Naive thymus-derived CD8-positive, alpha-beta T cell (primary cell): ENCODE measurements around the gene MS4A15. TPM values are rescaled to one million over a fixed set of nuclear protein-coding genes. Genes with fewer than 3 reads are reported as not detected.

Experiments used
- ATAC-seq, 2 donors: fragments of 150-1000 bp; cut with Tn5 transposase in 1 of 2; sonication (Bioruptor Pico), chemical (Tn5 transposase) in 1 of 2; 1 replicate in 1 of 2; 2 replicates in 1 of 2; pipeline ENCODE4 v1.10.0; 2021; ENCODE audit warnings: mild to moderate bottlenecking in 2 of 2, moderate library complexity in 2 of 2
- POLR2A ChIA-PET: fragments of 350-600 bp; sonication (Branson Sonifier 250); formaldehyde crosslinking; loops from one replicate; lab custom pipeline; 2021; ENCODE audit warnings: antibody characterized with exemption; lab: Charles Lee
- DNase-seq, 10 donors: peaks; one replicate each; pipeline versions ENCODE4 v3.0.0 to v3.0.0-alpha.2; 2020 to 2022
- H3K27ac Mint-ChIP-seq, 10 donors: one replicate each; pipeline ENCODE4 v1.8.0; 2020 to 2022; ENCODE audit warnings: mild to moderate bottlenecking in 10 of 10, mixed read lengths in 10 of 10, moderate library complexity in 4 of 10, inconsistent platforms in 1 of 10
- H3K27me3 Mint-ChIP-seq, 5 donors: one replicate each; pipeline ENCODE4 v1.8.0; 2021 to 2022; ENCODE audit warnings: mixed read lengths in 5 of 5
- H3K36me3 Mint-ChIP-seq, 3 donors: one replicate each; pipeline ENCODE4 v1.8.0; 2020 to 2022; ENCODE audit warnings: mixed read lengths in 3 of 3, mild to moderate bottlenecking in 2 of 3, inconsistent platforms in 1 of 3
- H3K4me1 Mint-ChIP-seq, 4 donors: one replicate each; pipeline ENCODE4 v1.8.0; 2021 to 2022; ENCODE audit warnings: mixed read lengths in 4 of 4
- H3K4me3 Mint-ChIP-seq, 10 donors: one replicate each; pipeline ENCODE4 v1.8.0; 2020 to 2022; ENCODE audit warnings: mild to moderate bottlenecking in 10 of 10, mixed read lengths in 10 of 10, moderate library complexity in 6 of 10, inconsistent platforms in 1 of 10
- H3K9me3 Mint-ChIP-seq, 9 donors: one replicate each; pipeline ENCODE4 v1.8.0; 2020 to 2022; ENCODE audit warnings: mixed read lengths in 9 of 9, mild to moderate bottlenecking in 3 of 9, inconsistent platforms in 1 of 9, moderate library complexity in 1 of 9
- polyA plus RNA-seq, 3 donors: library from polyadenylated mRNA; unstranded; fragments of 300-500 nt; fragmentation: Illumina TruSeq; gene quantifications; one replicate each; pipeline ENCODE4 v1.2.3, GENCODE V29; 2021
- total RNA-seq, 8 experiments: library from RNA in 2 of 8; stranded (reverse) in 2 of 8; gene quantifications; one replicate each; pipeline ENCODE4 v1.2.3 and lab custom pipeline; 2021 to 2026

Gene MS4A15
- total and polyA plus RNA-seq, 5 experiments from 2014 or later = not detected

- Mint-ChIP-seq H3K27ac (no peak overlapping the region), H3K4me1 (no peaks in the 10 kb centered on the region), H3K36me3 (no peaks in the 10 kb centered on the region), H3K27me3 (peaks cover 11 to 33% (median 22%) of the 10 kb centered on the region in 5 donors), H3K9me3 (no peaks in the 10 kb centered on the region), H3K4me3 (no peak overlapping the region)
- ATAC-seq (no peak), DNase-seq (no peak)
- POLR2A ChIA-PET = no interaction called here
These were observed 22.4 kb upstream of the MS4A15 start for GRCh38 chr11:60734279-60734678.

GRCh38 chr11:60739114-60739513 lies 17.6 kb upstream of the MS4A15 start:
- no peak overlapping the region for H3K27ac Mint-ChIP-seq
- no peak for DNase-seq
- no peak for ATAC-seq
- peaks cover 0 to 3% (median 0%) of the 10 kb centered on the region in 9 donors for H3K9me3 Mint-ChIP-seq
- H3K4me1 Mint-ChIP-seq = no peaks in the 10 kb centered on the region
- H3K4me3 Mint-ChIP-seq = no peak overlapping the region
- peaks cover 9 to 20% (median 18%) of the 10 kb centered on the region in 5 donors for H3K27me3 Mint-ChIP-seq
- POLR2A ChIA-PET = no interaction called here
- H3K36me3 Mint-ChIP-seq = no peaks in the 10 kb centered on the region

DNA sequence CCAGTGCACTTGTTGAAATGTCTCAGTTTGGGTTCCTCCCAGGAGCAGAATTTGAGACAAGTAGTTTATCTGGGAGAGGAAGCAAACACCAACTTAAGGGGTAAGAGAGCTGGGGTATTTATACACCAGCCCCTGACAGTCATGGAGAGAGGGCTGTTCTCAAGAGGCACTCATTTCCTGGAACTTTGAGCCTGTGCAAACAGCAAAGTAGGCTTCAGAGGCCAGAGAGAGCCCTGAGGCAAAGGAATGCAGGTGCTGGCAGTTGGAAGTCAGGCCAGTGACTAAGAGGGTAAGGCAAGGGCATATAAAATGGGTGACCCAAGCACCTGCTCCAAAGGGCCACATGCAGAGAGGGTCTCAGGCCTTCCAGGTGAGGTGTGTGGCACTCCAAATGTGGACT lies 16.1 kb upstream of the MS4A15 start:
- DNase-seq = no peak
- H3K4me3 Mint-ChIP-seq = no peak overlapping the region
- peaks cover 0 to 5% (median 0%) of the 10 kb centered on the region in 9 donors for H3K9me3 Mint-ChIP-seq
- no peaks in the 10 kb centered on the region for H3K4me1 Mint-ChIP-seq
- ATAC-seq = no peak
- H3K27me3 Mint-ChIP-seq = peaks cover 12 to 27% (median 18%) of the 10 kb centered on the region in 5 donors
- H3K36me3 Mint-ChIP-seq = no peaks in the 10 kb centered on the region
- H3K27ac Mint-ChIP-seq = no peak overlapping the region
- POLR2A ChIA-PET = no interaction called here

DNA sequence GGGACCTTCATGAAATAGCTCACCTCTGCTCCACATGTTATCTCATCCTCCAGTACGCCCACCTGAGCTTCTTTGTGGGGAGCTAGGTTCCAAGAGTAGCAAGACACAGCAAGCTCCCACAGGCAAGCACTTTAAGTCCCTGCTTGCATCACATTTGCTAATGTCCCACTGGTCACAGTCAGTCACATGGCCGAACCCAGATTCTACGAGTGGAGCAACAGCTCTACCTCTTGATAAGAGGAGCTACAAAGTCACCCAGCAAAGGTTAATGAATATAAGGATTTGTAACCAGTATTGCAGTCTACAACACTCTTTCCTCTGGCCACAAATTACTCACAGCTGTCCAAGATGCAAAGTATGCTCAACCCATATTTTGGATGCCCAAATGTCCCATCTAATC lies 15.2 kb upstream of the MS4A15 start:
- no peaks in the 10 kb centered on the region for H3K4me1 Mint-ChIP-seq
- POLR2A ChIA-PET = no interaction called here
- no peaks in the 10 kb centered on the region for H3K36me3 Mint-ChIP-seq
- peaks cover 11 to 32% (median 18%) of the 10 kb centered on the region in 5 donors for H3K27me3 Mint-ChIP-seq
- H3K9me3 Mint-ChIP-seq = peaks cover 0 to 5% (median 0%) of the 10 kb centered on the region in 9 donors
- H3K4me3 Mint-ChIP-seq = no peak overlapping the region
- H3K27ac Mint-ChIP-seq = no peak overlapping the region
- DNase-seq (no peak), ATAC-seq (no peak)

DNA sequence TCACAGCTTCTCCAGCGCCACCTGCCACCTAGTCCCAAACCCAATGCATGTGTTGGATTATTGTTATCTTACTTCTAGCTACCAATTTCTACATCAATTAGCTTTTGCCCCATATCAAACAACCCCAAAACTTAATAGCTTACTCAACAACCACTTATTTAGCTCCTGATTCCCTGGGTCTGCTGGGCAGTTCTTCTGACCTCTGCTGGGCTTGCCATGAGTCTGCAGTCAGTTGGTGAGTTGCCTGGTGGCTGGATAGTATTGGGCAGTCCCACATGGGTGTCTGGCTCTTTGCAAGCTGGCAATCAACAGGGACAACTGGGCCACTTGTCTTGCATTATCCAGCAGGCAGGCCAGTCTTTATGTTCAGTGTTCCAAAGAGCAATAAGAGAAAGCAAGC lies 13.6 kb upstream of the MS4A15 start:
- POLR2A ChIA-PET = no interaction called here
- DNase-seq = no peak
- Mint-ChIP-seq H3K9me3 (peaks cover 0 to 5% (median 0%) of the 10 kb centered on the region in 9 donors), H3K4me3 (no peak overlapping the region), H3K27ac (no peak overlapping the region), H3K36me3 (no peaks in the 10 kb centered on the region), H3K4me1 (peaks cover 0 to 3% (median 0%) of the 10 kb centered on the region in 4 donors), H3K27me3 (peaks cover 13 to 24% (median 17%) of the 10 kb centered on the region in 5 donors)
- no peak for ATAC-seq

DNA sequence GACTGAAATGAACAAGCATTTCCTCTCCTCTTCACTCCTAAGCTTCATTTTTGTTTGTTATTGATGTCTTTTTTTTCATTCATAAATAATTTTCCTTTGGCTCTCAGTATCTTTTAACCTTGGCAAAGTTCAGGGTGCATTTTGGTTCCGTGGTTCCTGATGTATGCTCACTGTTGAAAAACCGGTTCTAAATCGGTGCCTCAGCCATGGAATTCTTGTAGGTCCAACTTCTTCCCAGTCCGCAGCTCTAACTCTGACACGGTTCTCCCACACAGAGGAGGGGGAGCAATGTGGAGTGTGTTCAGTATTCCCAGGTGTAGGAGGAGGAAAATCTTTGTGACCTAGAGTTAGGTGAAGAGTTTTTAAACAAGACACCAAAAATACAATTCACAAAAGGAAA lies 12.6 kb upstream of the MS4A15 start:
- Mint-ChIP-seq H3K27ac (no peak overlapping the region), H3K36me3 (no peaks in the 10 kb centered on the region), H3K9me3 (peaks cover 0 to 5% (median 0%) of the 10 kb centered on the region in 9 donors), H3K4me3 (no peak overlapping the region), H3K4me1 (peaks cover 0 to 3% (median 0%) of the 10 kb centered on the region in 4 donors), H3K27me3 (peaks cover 7 to 16% (median 8%) of the 10 kb centered on the region in 5 donors)
- POLR2A ChIA-PET = no interaction called here
- DNase-seq (no peak), ATAC-seq (no peak)

DNA sequence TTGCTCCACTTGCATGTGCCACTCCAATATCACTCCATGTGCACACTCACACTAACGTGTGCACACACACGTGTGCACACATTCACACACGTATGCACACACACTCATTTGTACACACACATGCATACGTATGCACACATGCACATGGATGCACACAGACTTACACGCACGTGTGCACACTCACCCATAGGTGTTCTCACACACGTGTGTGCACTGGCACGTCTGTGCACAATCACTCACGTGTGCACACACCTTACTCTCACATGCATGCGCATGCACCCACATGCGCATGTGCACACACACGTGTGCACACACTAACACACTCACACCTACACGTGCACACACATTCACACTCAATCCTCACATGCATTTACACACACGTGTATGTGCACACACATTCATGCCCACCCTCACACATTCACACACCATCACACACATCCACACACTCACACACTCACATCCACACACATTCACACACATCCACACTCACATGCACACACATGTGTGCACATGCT lies 9.3 kb upstream of the MS4A15 start:
- H3K9me3 Mint-ChIP-seq = peaks cover 0 to 5% (median 0%) of the 10 kb centered on the region in 9 donors
- H3K27ac Mint-ChIP-seq = no peak overlapping the region
- POLR2A ChIA-PET = no interaction called here
- ATAC-seq = no peak
- peaks cover 0 to 3% (median 0%) of the 10 kb centered on the region in 4 donors for H3K4me1 Mint-ChIP-seq
- H3K4me3 Mint-ChIP-seq = no peak overlapping the region
- peaks cover 14 to 37% (median 21%) of the 10 kb centered on the region in 5 donors for H3K27me3 Mint-ChIP-seq
- DNase-seq = no peak
- no peaks in the 10 kb centered on the region for H3K36me3 Mint-ChIP-seq

DNA sequence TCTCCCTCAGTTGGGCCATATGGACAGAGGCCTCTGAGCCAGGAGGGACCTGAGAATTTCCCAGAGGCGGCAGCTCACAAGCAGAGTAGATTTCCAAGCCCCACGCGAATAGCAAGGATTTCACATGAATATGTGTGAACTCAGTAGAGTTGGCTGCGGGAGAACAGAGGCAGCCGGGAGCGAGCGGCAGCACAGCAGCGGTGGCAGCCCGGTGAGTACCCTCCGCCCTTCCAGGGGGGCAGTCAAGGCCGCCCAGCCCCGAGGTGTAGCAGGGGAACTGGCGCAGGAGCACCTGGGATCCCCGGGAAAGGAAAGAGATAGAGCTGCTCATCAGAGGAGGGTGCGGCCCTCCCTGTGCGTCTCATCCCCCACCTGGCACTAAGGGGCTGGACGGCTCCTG lies 8.4 kb upstream of the MS4A15 start:
- POLR2A ChIA-PET = no interaction called here
- Mint-ChIP-seq H3K9me3 (peaks cover 0 to 5% (median 0%) of the 10 kb centered on the region in 9 donors), H3K4me3 (no peak overlapping the region), H3K27ac (no peak overlapping the region), H3K36me3 (no peaks in the 10 kb centered on the region), H3K4me1 (peaks cover 0 to 3% (median 0%) of the 10 kb centered on the region in 4 donors), H3K27me3 (peaks cover 16 to 41% (median 24%) of the 10 kb centered on the region in 5 donors)
- no peak for ATAC-seq
- no peak for DNase-seq

- no peak for DNase-seq
- H3K27me3 Mint-ChIP-seq = peaks cover 16 to 41% (median 24%) of the 10 kb centered on the region in 5 donors
- H3K9me3 Mint-ChIP-seq = peaks cover 0 to 5% (median 0%) of the 10 kb centered on the region in 9 donors
- H3K4me3 Mint-ChIP-seq = no peak overlapping the region
- H3K4me1 Mint-ChIP-seq = peaks cover 0 to 3% (median 0%) of the 10 kb centered on the region in 4 donors
- POLR2A ChIA-PET = no interaction called here
- no peak overlapping the region for H3K27ac Mint-ChIP-seq
- no peaks in the 10 kb centered on the region for H3K36me3 Mint-ChIP-seq
- ATAC-seq = no peak
These were observed 7.8 kb upstream of the MS4A15 start for GRCh38 chr11:60748821-60749220.

DNA sequence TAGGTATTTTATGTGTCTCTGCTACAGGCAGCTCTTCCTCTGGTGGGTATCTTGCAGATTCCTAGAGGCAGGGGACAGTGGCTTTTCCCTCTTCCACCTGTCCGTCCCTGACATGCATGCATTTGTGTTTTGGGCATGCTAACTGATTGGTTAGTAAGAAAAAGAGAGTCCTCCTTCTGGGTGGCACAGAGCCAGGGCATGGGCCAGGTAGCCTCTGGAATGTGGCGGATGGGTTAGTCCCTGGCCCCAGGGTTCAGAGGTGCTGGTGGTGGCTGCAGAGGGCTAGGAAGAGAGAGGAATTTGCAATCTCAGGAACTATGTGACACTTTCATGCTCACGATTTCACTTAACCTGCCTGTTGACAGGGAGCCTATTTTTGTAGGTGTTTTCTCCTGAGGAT lies 5.8 kb upstream of the MS4A15 start:
- Mint-ChIP-seq H3K27ac (no peak overlapping the region), H3K36me3 (no peaks in the 10 kb centered on the region), H3K27me3 (peaks cover 12 to 31% (median 16%) of the 10 kb centered on the region in 5 donors), H3K4me1 (peaks cover 0 to 3% (median 0%) of the 10 kb centered on the region in 4 donors), H3K9me3 (no peaks in the 10 kb centered on the region), H3K4me3 (no peak overlapping the region)
- POLR2A ChIA-PET = no interaction called here
- ATAC-seq (no peak), DNase-seq (no peak)

DNA sequence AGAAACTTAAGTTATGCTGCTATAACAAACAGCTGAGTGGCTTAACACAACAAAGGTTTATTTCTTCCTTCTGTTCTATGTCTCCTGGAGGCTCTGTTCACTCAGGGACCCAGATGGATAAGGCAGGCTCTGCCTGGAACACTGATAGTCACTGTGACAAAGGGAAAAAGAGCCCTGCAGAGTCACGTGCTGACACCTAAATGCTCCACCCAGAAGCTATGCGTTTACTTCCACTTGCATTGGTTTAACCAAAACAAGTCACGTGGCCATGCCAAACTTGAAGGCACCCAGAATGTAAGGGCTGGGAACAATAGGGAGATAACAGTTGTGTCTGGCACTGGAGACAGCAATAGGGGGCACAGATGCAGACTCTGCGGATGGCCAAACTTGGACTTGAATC lies 3.4 kb upstream of the MS4A15 start:
- no peak overlapping the region for H3K4me3 Mint-ChIP-seq
- no peaks in the 10 kb centered on the region for H3K9me3 Mint-ChIP-seq
- POLR2A ChIA-PET = no interaction called here
- no peaks in the 10 kb centered on the region for H3K4me1 Mint-ChIP-seq
- DNase-seq (no peak), ATAC-seq (no peak)
- peaks cover 17 to 40% (median 20%) of the 10 kb centered on the region in 5 donors for H3K27me3 Mint-ChIP-seq
- peak overlapping the region in 1 of 10 donors; percentile 7 for H3K27ac Mint-ChIP-seq
- H3K36me3 Mint-ChIP-seq = no peaks in the 10 kb centered on the region

GRCh38 chr11:60754887-60755286 lies 1.8 kb upstream of the MS4A15 start:
- ATAC-seq (no peak), DNase-seq (no peak)
- Mint-ChIP-seq H3K4me1 (peaks cover 0 to 7% (median 0%) of the 10 kb centered on the region in 4 donors), H3K27ac (no peak overlapping the region), H3K9me3 (no peaks in the 10 kb centered on the region), H3K4me3 (no peak overlapping the region), H3K36me3 (no peaks in the 10 kb centered on the region), H3K27me3 (peaks cover 22 to 50% (median 28%) of the 10 kb centered on the region in 5 donors)
- POLR2A ChIA-PET = no interaction called here

- Mint-ChIP-seq H3K27me3 (peaks cover 26 to 49% (median 30%) of the 10 kb centered on the region in 5 donors), H3K9me3 (no peaks in the 10 kb centered on the region), H3K4me1 (peaks cover 0 to 12% (median 0%) of the 10 kb centered on the region in 4 donors), H3K4me3 (no peak overlapping the region), H3K27ac (no peak overlapping the region), H3K36me3 (no peaks in the 10 kb centered on the region)
- ATAC-seq = no peak
- POLR2A ChIA-PET = no interaction called here
- DNase-seq = no peak
These were observed 649 bp downstream of the MS4A15 start for GRCh38 chr11:60757231-60757800.
